ENCODE measurements around the gene FOXRED2. TPM values are rescaled to one million over a fixed set of nuclear protein-coding genes. Genes with fewer than 3 reads are reported as not detected.
"Not testable (repeated sequence)": the region's sequence is repeated elsewhere in the genome, so short reads cannot be mapped to it uniquely, and the experiment has no call there.

Gene FOXRED2
- polyA plus RNA-seq, 1 donor: 13.9 TPM

- H3K27me3 ChIP-seq (ENCODE audit: control insufficient read depth, insufficient read depth, low read length): peaks cover 24% of the 10 kb centered on the region
- no peak overlapping the region for H3K4me3 ChIP-seq (ENCODE audit: low read length)
- no CpG with 5 or more reads among the region's 9 CpGs for WGBS (ENCODE audit: insufficient coverage, low lambda C conversion rate)
- H3K27ac ChIP-seq (ENCODE audit: low read length): no peak overlapping the region
- H3K9me3 ChIP-seq (ENCODE audit: control insufficient read depth, low read depth, low read length): no peaks in the 10 kb centered on the region
- no peaks in the 10 kb centered on the region for H3K36me3 ChIP-seq (ENCODE audit: control insufficient read depth, insufficient read depth, low read length)
- no peaks in the 10 kb centered on the region for H3K4me1 ChIP-seq (ENCODE audit: control insufficient read depth, insufficient read depth, low read length)
- no peak for DNase-seq
Measured at GRCh38 chr22:36541831-36542411, 35.1 kb upstream of the FOXRED2 start.

GRCh38 chr22:36540867-36541642 is 34.2 kb upstream of the FOXRED2 start:
- WGBS (ENCODE audit: insufficient coverage, low lambda C conversion rate): 75% methylated on average over 4 of the region's 12 CpGs
- Histone ChIP-seq H3K36me3 (ENCODE audit: control insufficient read depth, insufficient read depth, low read length) (no peaks in the 10 kb centered on the region), H3K27ac (ENCODE audit: low read length) (no peak overlapping the region), H3K4me3 (ENCODE audit: low read length) (no peak overlapping the region), H3K9me3 (ENCODE audit: control insufficient read depth, low read depth, low read length) (no peaks in the 10 kb centered on the region), H3K27me3 (ENCODE audit: control insufficient read depth, insufficient read depth, low read length) (peaks cover 21% of the 10 kb centered on the region), H3K4me1 (ENCODE audit: control insufficient read depth, insufficient read depth, low read length) (no peaks in the 10 kb centered on the region)
- no peak for DNase-seq

GRCh38 chr22:36538529-36538928 is 31.7 kb upstream of the FOXRED2 start:
- WGBS (ENCODE audit: insufficient coverage, low lambda C conversion rate): no CpG with 5 or more reads among the region's 7 CpGs
- no peaks in the 10 kb centered on the region for H3K9me3 ChIP-seq (ENCODE audit: control insufficient read depth, low read depth, low read length)
- DNase-seq: no peak
- peaks cover 17% of the 10 kb centered on the region for H3K27me3 ChIP-seq (ENCODE audit: control insufficient read depth, insufficient read depth, low read length)
- H3K27ac ChIP-seq (ENCODE audit: low read length): no peak overlapping the region
- no peak overlapping the region for H3K4me3 ChIP-seq (ENCODE audit: low read length)
- no peaks in the 10 kb centered on the region for H3K4me1 ChIP-seq (ENCODE audit: control insufficient read depth, insufficient read depth, low read length)
- H3K36me3 ChIP-seq (ENCODE audit: control insufficient read depth, insufficient read depth, low read length): no peaks in the 10 kb centered on the region

- Histone ChIP-seq H3K27ac (ENCODE audit: low read length) (no peak overlapping the region), H3K27me3 (ENCODE audit: control insufficient read depth, insufficient read depth, low read length) (peaks cover 17% of the 10 kb centered on the region), H3K9me3 (ENCODE audit: control insufficient read depth, low read depth, low read length) (no peaks in the 10 kb centered on the region), H3K4me1 (ENCODE audit: control insufficient read depth, insufficient read depth, low read length) (no peaks in the 10 kb centered on the region), H3K4me3 (ENCODE audit: low read length) (no peak overlapping the region), H3K36me3 (ENCODE audit: control insufficient read depth, insufficient read depth, low read length) (no peaks in the 10 kb centered on the region)
- WGBS (ENCODE audit: insufficient coverage, low lambda C conversion rate): no CpG with 5 or more reads among the region's 7 CpGs
- no peak for DNase-seq
Measured at GRCh38 chr22:36536717-36537116, 29.9 kb upstream of the FOXRED2 start.

GRCh38 chr22:36533320-36533719 is 26.5 kb upstream of the FOXRED2 start:
- not testable (repeated sequence) for H3K4me3 ChIP-seq (ENCODE audit: low read length); DNase-seq
- WGBS (ENCODE audit: insufficient coverage, low lambda C conversion rate): no CpG with 5 or more reads among the region's 4 CpGs

GRCh38 chr22:36532466-36532865 is 25.6 kb upstream of the FOXRED2 start:
- Histone ChIP-seq H3K27ac (ENCODE audit: low read length) (no peak overlapping the region), H3K4me1 (ENCODE audit: control insufficient read depth, insufficient read depth, low read length) (no peaks in the 10 kb centered on the region), H3K4me3 (ENCODE audit: low read length) (no peak overlapping the region), H3K36me3 (ENCODE audit: control insufficient read depth, insufficient read depth, low read length) (no peaks in the 10 kb centered on the region), H3K27me3 (ENCODE audit: control insufficient read depth, insufficient read depth, low read length) (peaks cover 3% of the 10 kb centered on the region), H3K9me3 (ENCODE audit: control insufficient read depth, low read depth, low read length) (no peaks in the 10 kb centered on the region)
- WGBS (ENCODE audit: insufficient coverage, low lambda C conversion rate): no CpG with 5 or more reads among the region's 2 CpGs
- DNase-seq: no peak

More at GRCh38 chr22:36533320-36533719, 26.5 kb upstream of the FOXRED2 start:
- H3K9me3 ChIP-seq (ENCODE audit: control insufficient read depth, low read depth, low read length); H3K27me3 ChIP-seq (ENCODE audit: control insufficient read depth, insufficient read depth, low read length); H3K27ac ChIP-seq (ENCODE audit: low read length); H3K4me1 ChIP-seq (ENCODE audit: control insufficient read depth, insufficient read depth, low read length); H3K36me3 ChIP-seq (ENCODE audit: control insufficient read depth, insufficient read depth, low read length): not testable (repeated sequence)

GRCh38 chr22:36528795-36529751 is 22.2 kb upstream of the FOXRED2 start, which contains the start of gene EIF3D:
Gene EIF3D (minus strand): TSS chr22:36529166. CDS start chr22:36526121, 3,045 bp downstream.
- peak within 1 kb of the TSS; percentile 86 for H3K27ac ChIP-seq (ENCODE audit: low read length)
- H3K9me3 ChIP-seq (ENCODE audit: control insufficient read depth, low read depth, low read length): no peaks in the 10 kb centered on the region
- H3K4me3 ChIP-seq (ENCODE audit: low read length): peak within 1 kb of the TSS; percentile 97
- H3K36me3 ChIP-seq (ENCODE audit: control insufficient read depth, insufficient read depth, low read length): peaks cover 29% of the 10 kb centered on the region
- no CpG with 5 or more reads among the region's 82 CpGs for WGBS (ENCODE audit: insufficient coverage, low lambda C conversion rate)
- H3K4me1 ChIP-seq (ENCODE audit: control insufficient read depth, insufficient read depth, low read length): no peaks in the 10 kb centered on the region
- no peaks in the 10 kb centered on the region for H3K27me3 ChIP-seq (ENCODE audit: control insufficient read depth, insufficient read depth, low read length)
- peak; percentile 100 for DNase-seq

GRCh38 chr22:36528341-36528740 is 21.5 kb upstream of the FOXRED2 start:
- peak in 1 of 2 donors; percentile 53 for DNase-seq
- no peaks in the 10 kb centered on the region for H3K27me3 ChIP-seq (ENCODE audit: control insufficient read depth, insufficient read depth, low read length)
- WGBS (ENCODE audit: insufficient coverage, low lambda C conversion rate): no CpG with 5 or more reads among the region's 8 CpGs

GRCh38 chr22:36522662-36523061 is 15.8 kb upstream of the FOXRED2 start:
- Histone ChIP-seq H3K27me3 (ENCODE audit: control insufficient read depth, insufficient read depth, low read length) (no peaks in the 10 kb centered on the region), H3K27ac (ENCODE audit: low read length) (no peak overlapping the region), H3K9me3 (ENCODE audit: control insufficient read depth, low read depth, low read length) (no peaks in the 10 kb centered on the region), H3K36me3 (ENCODE audit: control insufficient read depth, insufficient read depth, low read length) (peaks cover 91% of the 10 kb centered on the region), H3K4me3 (ENCODE audit: low read length) (no peak overlapping the region), H3K4me1 (ENCODE audit: control insufficient read depth, insufficient read depth, low read length) (no peaks in the 10 kb centered on the region)
- no peak for DNase-seq
- no CpG with 5 or more reads among the region's 6 CpGs for WGBS (ENCODE audit: insufficient coverage, low lambda C conversion rate)

More at GRCh38 chr22:36528341-36528740, 21.5 kb upstream of the FOXRED2 start:
- H3K9me3 ChIP-seq (ENCODE audit: control insufficient read depth, low read depth, low read length): no peaks in the 10 kb centered on the region
- H3K4me1 ChIP-seq (ENCODE audit: control insufficient read depth, insufficient read depth, low read length): no peaks in the 10 kb centered on the region
- peak overlapping the region; percentile 97 for H3K4me3 ChIP-seq (ENCODE audit: low read length)
- H3K27ac ChIP-seq (ENCODE audit: low read length): peak overlapping the region; percentile 86
- peaks cover 36% of the 10 kb centered on the region for H3K36me3 ChIP-seq (ENCODE audit: control insufficient read depth, insufficient read depth, low read length)

GRCh38 chr22:36520423-36520822 is 13.6 kb upstream of the FOXRED2 start:
- Histone ChIP-seq H3K4me1 (ENCODE audit: control insufficient read depth, insufficient read depth, low read length) (no peaks in the 10 kb centered on the region), H3K4me3 (ENCODE audit: low read length) (no peak overlapping the region), H3K27ac (ENCODE audit: low read length) (no peak overlapping the region), H3K36me3 (ENCODE audit: control insufficient read depth, insufficient read depth, low read length) (peaks cover 98% of the 10 kb centered on the region), H3K27me3 (ENCODE audit: control insufficient read depth, insufficient read depth, low read length) (no peaks in the 10 kb centered on the region), H3K9me3 (ENCODE audit: control insufficient read depth, low read depth, low read length) (no peaks in the 10 kb centered on the region)
- 92% methylated on average over 2 of the region's 3 CpGs for WGBS (ENCODE audit: insufficient coverage, low lambda C conversion rate)
- DNase-seq: no peak
